PC-9 (cell line): ENCODE measurements around the gene CDC42BPG. TPM values are rescaled to one million over a fixed set of nuclear protein-coding genes. Genes with fewer than 3 reads are reported as not detected.
"Not testable (repeated sequence)": the region's sequence is repeated elsewhere in the genome, so short reads cannot be mapped to it uniquely, and the experiment has no call there.

Experiments used
- BruUV-seq: library from RNA; stranded (reverse); fragments of 400-500 nt; replicated peaks from 2 replicates; lab custom pipeline; 2021; lab: Mats Ljungman, UMichigan
- CTCF ChIA-PET: fragments of 300-600 bp; sonication (Branson Sonifier 250); formaldehyde crosslinking; loops from one replicate; lab custom pipeline; 2022; ENCODE audit warnings: antibody characterized with exemption; lab: Charles Lee
- POLR2A ChIA-PET: fragments of 300-600 bp; sonication (Branson Sonifier 250); formaldehyde crosslinking; loops from one replicate; lab custom pipeline; 2022; ENCODE audit warnings: antibody characterized with exemption; ENCODE audit not compliant: unreplicated experiment; lab: Charles Lee
- DNase-seq, 2 experiments: peaks; one replicate each; pipeline versions ENCODE4 v3.0.0 to v3.0.0-alpha.2; 2015 to 2022; ENCODE audit warnings: mixed read lengths in 1 of 2
- H2AFZ ChIP-seq: fragments of 200-600 bp; sonication (generic); 2 replicates; pipeline ENCODE4 v1.8.1; 2017; ENCODE audit warnings: antibody characterized with exemption
- H3F3A ChIP-seq: fragments of 200-600 bp; sonication (generic); 2 replicates; pipeline ENCODE4 v1.8.1; 2017; ENCODE audit warnings: antibody characterized with exemption, mild to moderate bottlenecking, low read depth; ENCODE audit not compliant: insufficient read depth
- H3K27ac ChIP-seq: fragments of 200-600 bp; sonication (generic); 2 replicates; pipeline ENCODE4 v1.6.1; 2016; ENCODE audit warnings: mixed run types
- H3K27me3 ChIP-seq: fragments of 200-600 bp; sonication (generic); 2 replicates; pipeline ENCODE4 v1.6.1; 2016; ENCODE audit warnings: low read depth, mixed run types; ENCODE audit not compliant: insufficient read depth
- H3K36me3 ChIP-seq: fragments of 200-600 bp; sonication (generic); 2 replicates; pipeline ENCODE4 v1.6.1; 2016; ENCODE audit warnings: low read depth, mixed run types
- H3K4me1 ChIP-seq: fragments of 200-600 bp; sonication (generic); replicated peaks from 2 replicates; pipeline ENCODE4 v1.6.1; 2016; ENCODE audit warnings: mixed run types; ENCODE audit not compliant: insufficient read depth
- H3K4me2 ChIP-seq: fragments of 200-600 bp; sonication (generic); 2 replicates; pipeline ENCODE4 v1.6.1; 2017; ENCODE audit warnings: mixed run types
- H3K4me3 ChIP-seq: fragments of 200-600 bp; sonication (generic); 2 replicates; pipeline ENCODE4 v1.6.1; 2016; ENCODE audit warnings: mixed run types
- H3K79me2 ChIP-seq: fragments of 200-600 bp; sonication (generic); 2 replicates; pipeline ENCODE4 v1.6.1; 2017; ENCODE audit warnings: low read depth, mixed run types
- H3K9me2 ChIP-seq: fragments of 200-600 bp; sonication (generic); 2 replicates; pipeline ENCODE4 v1.8.1; 2017; ENCODE audit warnings: mild to moderate bottlenecking; ENCODE audit not compliant: insufficient read depth
- H3K9me3 ChIP-seq: fragments of 200-600 bp; sonication (generic); 2 replicates; pipeline ENCODE4 v1.8.1; 2016; ENCODE audit warnings: low read depth; ENCODE audit not compliant: insufficient read depth
- H4K20me1 ChIP-seq: fragments of 200-600 bp; sonication (generic); 2 replicates; pipeline ENCODE4 v1.8.1; 2017; ENCODE audit not compliant: insufficient read depth
- EZH2 ChIP-seq: fragments of 200-600 bp; sonication (generic); IDR thresholded peaks from 2 replicates; pipeline ENCODE4 v1.8.0; 2017; ENCODE audit warnings: antibody characterized with exemption, low read depth
- intact Hi-C: fragments of 100-400 bp; cut with micrococcal nuclease; formaldehyde crosslinking; loops from one replicate; pipeline ENCODE4 v1.10.0; 2022; ENCODE audit not compliant: unreplicated experiment
- total RNA-seq: library from RNA; stranded (reverse); gene quantifications from 2 replicates; pipeline ENCODE4 v1.2.3, GENCODE V29; 2021
- TF ChIP-seq, protein P1 (sequence below): fragments of 200-600 bp; sonication (generic); conservative IDR thresholded peaks from 2 replicates; pipeline ENCODE4 v1.6.1; 2017; ENCODE audit warnings: mixed run types, antibody characterized with exemption, mild to moderate bottlenecking, moderate library complexity

Gene CDC42BPG
- total RNA-seq, 1 experiment from 2014 or later = 31.3 TPM

DNA sequence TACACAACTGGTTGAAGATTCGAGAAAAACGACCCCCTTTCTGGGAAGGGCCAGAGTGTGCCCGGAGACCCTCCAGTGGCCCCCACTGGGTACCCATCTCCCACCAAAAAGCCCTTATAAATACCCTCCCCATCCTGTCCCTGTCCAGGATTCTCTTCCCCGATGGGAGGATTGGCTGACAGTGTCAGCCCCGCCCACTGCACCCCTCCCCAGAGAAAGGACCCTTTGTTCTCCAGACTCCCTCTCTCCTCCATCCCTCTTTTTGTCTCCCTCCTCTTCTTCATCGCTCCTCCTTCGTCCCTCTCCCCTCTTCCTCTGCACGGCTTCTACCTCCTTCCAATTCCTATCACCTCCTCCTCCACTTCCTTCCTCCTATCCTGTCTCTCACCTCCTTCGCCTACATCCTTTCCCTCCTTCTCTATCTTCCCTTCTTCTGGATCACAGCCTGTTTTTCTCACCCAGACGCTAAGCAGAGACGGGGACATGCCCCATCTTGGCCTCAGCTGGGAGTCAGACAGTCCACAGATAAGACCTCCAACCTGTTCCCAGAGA lies 20.8 kb downstream of the CDC42BPG start:
- Histone ChIP-seq H3K27ac (no peak overlapping the region), H3K79me2 (no peaks in the 10 kb centered on the region), H3K4me2 (no peak overlapping the region), H3F3A (peaks cover 3% of the 10 kb centered on the region; the same call in 1 of the 2 replicates), H3K36me3 (no peaks in the 10 kb centered on the region), H3K9me2 (no peaks in the 10 kb centered on the region), H3K9me3 (no peaks in the 10 kb centered on the region), H3K27me3 (no peaks in the 10 kb centered on the region), H4K20me1 (no peaks in the 10 kb centered on the region), H3K4me1 (no peaks in the 10 kb centered on the region), H2AFZ (no peak overlapping the region), H3K4me3 (no peak overlapping the region)
- TF ChIP-seq, protein P1, sequence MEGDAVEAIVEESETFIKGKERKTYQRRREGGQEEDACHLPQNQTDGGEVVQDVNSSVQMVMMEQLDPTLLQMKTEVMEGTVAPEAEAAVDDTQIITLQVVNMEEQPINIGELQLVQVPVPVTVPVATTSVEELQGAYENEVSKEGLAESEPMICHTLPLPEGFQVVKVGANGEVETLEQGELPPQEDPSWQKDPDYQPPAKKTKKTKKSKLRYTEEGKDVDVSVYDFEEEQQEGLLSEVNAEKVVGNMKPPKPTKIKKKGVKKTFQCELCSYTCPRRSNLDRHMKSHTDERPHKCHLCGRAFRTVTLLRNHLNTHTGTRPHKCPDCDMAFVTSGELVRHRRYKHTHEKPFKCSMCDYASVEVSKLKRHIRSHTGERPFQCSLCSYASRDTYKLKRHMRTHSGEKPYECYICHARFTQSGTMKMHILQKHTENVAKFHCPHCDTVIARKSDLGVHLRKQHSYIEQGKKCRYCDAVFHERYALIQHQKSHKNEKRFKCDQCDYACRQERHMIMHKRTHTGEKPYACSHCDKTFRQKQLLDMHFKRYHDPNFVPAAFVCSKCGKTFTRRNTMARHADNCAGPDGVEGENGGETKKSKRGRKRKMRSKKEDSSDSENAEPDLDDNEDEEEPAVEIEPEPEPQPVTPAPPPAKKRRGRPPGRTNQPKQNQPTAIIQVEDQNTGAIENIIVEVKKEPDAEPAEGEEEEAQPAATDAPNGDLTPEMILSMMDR = no peak
- TF ChIP-seq EZH2 = no peak
- ChIA-PET POLR2A (no interaction called here), CTCF (no interaction called here)
- no peak for DNase-seq
- intact Hi-C loops = no loop called here
- no TSS peak for BruUV-seq

DNA sequence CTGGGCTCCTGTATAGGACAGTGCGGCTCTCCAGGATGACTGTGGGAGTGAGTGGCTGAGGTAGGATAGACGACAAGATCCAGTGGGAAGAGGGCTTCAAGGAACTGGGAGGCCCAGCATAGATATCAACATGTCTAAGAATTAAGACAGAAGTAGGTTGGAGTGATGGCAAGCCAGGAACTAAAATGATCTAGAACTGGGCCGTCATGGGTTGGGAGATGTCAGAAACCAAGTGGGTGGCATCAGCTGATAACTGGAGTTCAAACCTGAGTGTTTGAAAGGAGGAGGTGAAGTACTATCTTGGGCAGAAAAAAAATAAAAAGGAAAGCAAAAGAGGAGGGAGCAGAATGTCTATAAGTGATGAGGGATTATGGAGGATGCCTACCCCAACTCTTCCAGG lies 27.0 kb downstream of the CDC42BPG start:
- no TSS peak for BruUV-seq
- Histone ChIP-seq H2AFZ (no peak overlapping the region), H3K4me1 (no peaks in the 10 kb centered on the region), H3K79me2 (no peaks in the 10 kb centered on the region), H3K9me3 (no peaks in the 10 kb centered on the region), H3K4me3 (no peak overlapping the region), H3F3A (peaks cover 3% of the 10 kb centered on the region; the same call in 1 of the 2 replicates), H3K27me3 (no peaks in the 10 kb centered on the region), H3K36me3 (no peaks in the 10 kb centered on the region), H4K20me1 (no peaks in the 10 kb centered on the region), H3K27ac (no peak overlapping the region), H3K4me2 (no peak overlapping the region), H3K9me2 (no peaks in the 10 kb centered on the region)
- CTCF ChIA-PET = no interaction called here
- POLR2A ChIA-PET = interaction anchor here (0.7 kb wide), 1 partner anchor 25 kb away, joined by 5 read pairs; no protein-coding TSS in a partner anchor
- intact Hi-C loops = no loop called here
- DNase-seq = no peak
- TF ChIP-seq, protein P1 = no peak
- no peak for TF ChIP-seq EZH2

- ChIA-PET CTCF (interaction anchor here (0.7 kb wide), 1 partner anchor 127 kb away, joined by 5 read pairs; no protein-coding TSS in a partner anchor), POLR2A (interaction anchor here (0.6 to 0.7 kb wide), 2 partner anchors 61 to 309 kb away, joined by 3 to 4 read pairs; no protein-coding TSS in a partner anchor)
- intact Hi-C loops, H3F3A ChIP-seq, H3K4me3 ChIP-seq, H3K4me1 ChIP-seq, H3K4me2 ChIP-seq, H3K9me3 ChIP-seq, H3K79me2 ChIP-seq, H3K27ac ChIP-seq, BruUV-seq, H3K27me3 ChIP-seq, H3K36me3 ChIP-seq, H3K9me2 ChIP-seq, H4K20me1 ChIP-seq, H2AFZ ChIP-seq, DNase-seq: not testable (repeated sequence)
Measured at GRCh38 chr11:64815433-64815832, 29.0 kb downstream of the CDC42BPG start.
